ENCODE results near the gene CITED2.
A peak's percentile ranks its signal among the peaks of the same experiment; 100 is the strongest.
"Not testable (repeated sequence)": the region's sequence is repeated elsewhere in the genome, so short reads cannot be mapped to it uniquely, and the experiment has no call there.

The CITED2 gene

GRCh38 chr6:139364302-139364981 lies 10.0 kb downstream of the CITED2 start:
- peak; percentile 53 for DNase-seq (ENCODE audit: low spot score)

- DNase-seq (ENCODE audit: low spot score), result not testable (repeated sequence)
Observed at GRCh38 chr6:139363797-139364196, 10.7 kb downstream of the CITED2 start.

GRCh38 chr6:139363123-139363522 lies 11.3 kb downstream of the CITED2 start:
- not testable (repeated sequence) for DNase-seq (ENCODE audit: low spot score)

GRCh38 chr6:139361211-139361610 lies 13.2 kb downstream of the CITED2 start:
- DNase-seq (ENCODE audit: low spot score), result no peak

- no peak for DNase-seq (ENCODE audit: low spot score)
Observed at GRCh38 chr6:139356924-139357323, 17.5 kb downstream of the CITED2 start.

DNA sequence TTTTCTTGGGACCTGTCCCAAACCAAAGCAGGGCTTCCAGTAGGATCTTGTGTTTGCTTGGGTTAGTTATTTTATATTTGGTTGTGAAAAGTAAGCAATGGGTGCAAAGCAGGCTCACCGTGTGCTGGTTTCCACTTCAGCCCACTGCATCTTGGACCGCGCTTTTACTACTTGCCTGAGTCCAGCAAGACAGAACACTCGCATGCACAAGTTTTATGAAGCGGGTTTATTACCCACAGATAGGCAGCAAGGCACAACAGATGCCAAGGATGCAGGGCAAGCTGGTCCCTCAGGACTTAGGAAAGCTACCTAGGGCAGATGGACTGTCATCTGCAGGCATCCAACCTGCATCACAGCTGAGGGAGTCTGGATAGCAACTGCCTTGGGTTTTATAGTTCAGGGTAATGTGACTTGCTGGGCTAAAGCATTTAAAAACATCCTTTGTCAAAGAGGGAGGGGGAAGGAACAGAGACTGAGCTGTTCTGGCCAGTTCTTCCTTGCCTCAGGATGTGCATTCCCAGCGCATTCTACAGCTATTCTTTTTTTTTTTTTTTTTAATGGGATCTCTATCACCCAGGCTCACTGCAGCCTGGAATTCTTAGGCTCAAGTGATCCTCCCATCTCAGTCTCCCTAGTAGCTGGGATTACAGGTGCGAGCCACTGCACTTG lies 18.5 kb downstream of the CITED2 start:
- no peak for DNase-seq (ENCODE audit: low spot score)

- no peak for DNase-seq (ENCODE audit: low spot score)
Observed at GRCh38 chr6:139355172-139355571, 19.3 kb downstream of the CITED2 start.

- DNase-seq (ENCODE audit: low spot score), result no peak
Observed at GRCh38 chr6:139354189-139354588, 20.3 kb downstream of the CITED2 start.

DNA sequence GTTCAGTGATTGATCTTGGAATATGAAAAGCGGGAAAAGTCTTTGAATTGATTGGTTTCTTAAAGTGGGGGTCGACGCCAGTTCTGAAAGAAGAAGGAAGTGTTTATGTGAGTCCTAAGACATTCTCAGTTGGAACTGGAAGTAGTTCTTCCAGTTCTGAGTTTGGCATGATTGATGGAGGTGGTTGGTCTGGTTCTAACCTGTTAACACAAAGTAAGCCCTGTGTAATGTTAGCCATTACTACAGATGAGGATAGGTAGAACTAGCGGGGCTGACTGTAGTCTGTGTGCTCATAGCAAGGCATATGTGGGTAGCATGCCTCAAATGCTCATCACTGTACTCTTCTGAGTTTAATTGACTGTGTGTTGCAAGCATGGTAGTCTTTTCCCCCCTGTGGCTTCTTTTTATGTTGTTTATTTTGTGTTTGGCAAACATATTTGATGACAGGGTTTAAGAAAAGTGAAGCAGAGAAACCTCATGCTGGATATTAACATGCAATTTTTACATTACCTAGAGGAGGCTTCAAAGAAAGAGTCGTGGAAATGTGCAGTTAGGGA lies 24.9 kb downstream of the CITED2 start:
- no peak for DNase-seq (ENCODE audit: low spot score)

DNA sequence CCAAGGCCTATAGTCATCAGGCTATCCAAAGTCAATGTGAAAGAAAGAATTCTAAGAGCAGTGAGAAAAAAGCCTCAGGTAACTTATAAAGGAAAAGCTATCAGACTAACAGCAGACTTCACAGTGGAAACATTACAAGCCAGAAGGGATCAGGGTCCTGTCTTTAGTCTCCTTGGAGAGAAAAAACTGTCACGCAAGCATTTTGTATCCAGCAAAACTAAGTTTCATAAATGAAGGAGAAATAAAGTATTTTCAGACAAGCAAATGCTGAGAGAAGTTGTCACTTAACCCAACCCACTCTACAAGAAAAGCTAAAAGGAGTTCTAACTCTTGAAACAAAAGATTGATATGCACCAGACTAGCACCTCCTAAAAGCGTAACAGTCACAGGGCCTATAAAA lies 28.1 kb downstream of the CITED2 start:
- DNase-seq (ENCODE audit: low spot score), result no peak

DNA sequence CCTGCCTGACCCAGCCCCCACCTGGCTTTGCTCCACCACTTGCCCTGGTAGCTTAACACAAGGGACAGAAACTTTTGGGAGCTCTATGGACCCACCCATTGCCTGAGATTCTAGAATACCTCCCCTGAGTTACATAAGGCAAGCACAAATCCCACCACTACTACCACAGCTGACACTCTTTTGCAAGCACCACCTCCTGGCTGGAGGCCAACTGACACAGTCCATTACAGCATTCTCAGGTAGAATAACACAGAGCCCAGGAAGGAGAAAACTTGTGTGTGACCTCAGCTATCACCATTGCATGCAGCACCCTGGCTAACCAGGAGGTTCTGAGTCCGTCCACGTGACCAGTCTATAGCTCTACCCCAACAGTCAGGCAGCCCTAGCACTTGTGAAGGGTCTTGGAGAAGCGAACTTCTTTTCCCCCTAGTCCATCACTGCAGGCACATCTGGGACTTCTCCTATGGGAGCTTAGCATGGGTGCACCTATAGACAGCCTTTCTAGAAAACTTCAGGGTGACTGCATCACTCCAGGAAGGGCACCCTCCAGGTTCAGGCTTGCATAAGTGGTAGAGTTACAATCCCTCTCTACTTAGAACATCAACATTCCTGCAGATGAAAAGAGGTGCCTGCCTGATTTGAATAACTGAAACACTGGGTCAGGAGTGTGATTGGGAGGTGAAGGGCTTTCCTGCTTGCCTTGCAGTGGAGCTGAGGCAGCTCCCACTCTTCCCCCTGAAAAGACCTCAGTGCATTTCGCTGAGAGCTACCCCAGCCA lies 30.1 kb downstream of the CITED2 start:
- no peak for DNase-seq (ENCODE audit: low spot score)

DNA sequence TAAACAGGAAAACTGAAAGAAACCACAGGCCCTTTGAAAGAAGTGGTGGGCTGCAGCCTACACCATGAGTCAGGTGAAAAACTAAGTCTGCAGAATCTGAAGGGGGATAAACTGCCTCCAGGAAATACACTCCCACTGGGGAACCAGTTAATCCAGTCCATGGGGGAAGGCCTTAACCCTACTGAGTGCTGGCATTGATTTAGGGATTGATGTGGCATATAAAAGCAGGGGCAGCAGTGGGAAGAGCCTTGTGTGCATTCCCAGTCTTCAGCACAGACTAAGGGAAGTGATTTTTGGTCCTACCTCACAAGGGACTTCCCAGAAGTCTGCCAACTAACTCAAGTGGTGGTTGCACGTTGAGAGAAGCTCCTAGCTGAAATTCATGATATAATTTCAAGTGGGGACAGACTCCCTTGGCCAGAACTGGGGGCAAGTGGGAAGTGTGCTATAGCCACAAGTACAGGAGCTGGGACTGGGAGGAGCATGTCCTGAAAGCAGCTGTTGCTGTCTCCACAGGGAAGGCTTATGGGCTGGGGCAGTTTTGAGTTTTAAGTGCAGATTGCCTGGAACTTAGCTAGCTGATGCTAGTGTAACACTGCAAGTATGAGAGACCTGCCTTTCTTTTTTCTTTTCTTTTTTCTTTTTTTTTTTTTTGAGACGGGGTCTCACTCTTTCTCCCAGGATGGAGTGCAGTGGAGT lies 31.2 kb downstream of the CITED2 start:
- DNase-seq (ENCODE audit: low spot score), result no peak

DNA sequence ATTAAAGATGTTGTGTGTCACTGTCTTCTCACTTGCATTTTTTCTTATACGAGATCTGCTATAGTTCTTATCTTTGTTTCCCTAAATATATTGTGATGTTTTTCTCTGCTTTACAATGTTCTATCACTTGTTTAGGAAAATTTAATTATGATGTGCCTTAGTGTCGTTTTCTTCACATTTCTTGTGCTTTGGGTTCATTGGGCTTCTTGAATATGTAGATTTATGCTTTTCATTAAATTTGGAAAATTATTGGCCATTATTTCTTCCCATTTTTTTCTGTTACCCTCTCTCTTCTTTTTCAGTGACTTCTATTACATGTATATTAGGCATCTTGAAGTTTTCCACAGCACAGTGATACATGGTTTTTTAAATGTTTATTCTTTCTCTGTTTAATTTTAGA lies 33.4 kb downstream of the CITED2 start:
- DNase-seq (ENCODE audit: low spot score), result no peak

- DNase-seq (ENCODE audit: low spot score), result no peak
Observed at GRCh38 chr6:139338795-139339194, 35.7 kb downstream of the CITED2 start.

DNA sequence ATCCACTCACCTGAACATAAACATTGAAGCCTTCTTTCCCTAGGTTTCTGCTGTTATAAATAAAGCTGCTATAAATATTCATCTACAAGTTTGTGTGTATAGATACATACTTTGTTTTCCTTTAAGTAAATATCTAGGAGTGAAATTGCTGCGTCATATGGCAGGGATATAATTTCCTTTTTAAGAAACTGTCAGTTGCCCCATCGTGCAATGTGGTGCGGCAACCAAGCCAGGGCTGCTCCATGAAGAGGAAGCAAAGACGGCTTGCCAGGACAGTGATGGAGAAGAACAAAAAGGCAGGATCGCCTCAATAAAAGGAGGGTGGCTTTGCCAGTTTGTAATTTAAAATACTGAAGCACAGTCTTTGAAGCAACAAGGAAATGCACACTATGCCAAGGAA lies 36.6 kb downstream of the CITED2 start:
- DNase-seq (ENCODE audit: low spot score), result no peak

DNA sequence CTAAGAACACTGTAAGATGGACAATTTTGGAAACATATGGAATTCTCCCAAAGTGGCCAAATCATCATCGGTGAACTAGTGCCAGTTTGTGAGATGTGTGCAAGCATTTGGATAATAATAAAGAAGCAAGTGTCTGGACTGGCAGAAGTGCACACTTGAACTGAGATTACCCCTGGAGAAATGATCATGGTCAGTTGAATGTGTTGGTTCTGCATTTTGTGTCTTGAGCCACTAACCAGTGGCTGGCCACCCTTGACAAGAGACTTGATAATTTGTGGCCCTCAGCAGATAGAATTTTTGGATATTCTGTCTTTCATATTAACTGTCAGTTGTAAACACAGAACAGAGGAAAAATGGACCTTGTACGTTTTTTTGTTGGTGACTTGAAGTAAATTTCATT lies 37.4 kb downstream of the CITED2 start:
- DNase-seq (ENCODE audit: low spot score), result no peak

GRCh38 chr6:139336488-139336887 lies 38.0 kb downstream of the CITED2 start:
- DNase-seq (ENCODE audit: low spot score), result no peak

- no peak for DNase-seq (ENCODE audit: low spot score)
Observed at GRCh38 chr6:139335447-139336210, 38.8 kb downstream of the CITED2 start.

- no peak for DNase-seq (ENCODE audit: low spot score)
Observed at GRCh38 chr6:139334806-139335446, 39.5 kb downstream of the CITED2 start.

GRCh38 chr6:139330826-139331500 lies 43.5 kb downstream of the CITED2 start:
- DNase-seq (ENCODE audit: low spot score), result no peak
